Measurements from ENCODE around the gene FA2H. TPM values are rescaled to one million over a fixed set of nuclear protein-coding genes. Genes with fewer than 3 reads are reported as not detected.

The FA2H gene
- total and polyA plus RNA-seq, 2 experiments from 2014 or later, result 5.7 to 6.3 TPM

DNA sequence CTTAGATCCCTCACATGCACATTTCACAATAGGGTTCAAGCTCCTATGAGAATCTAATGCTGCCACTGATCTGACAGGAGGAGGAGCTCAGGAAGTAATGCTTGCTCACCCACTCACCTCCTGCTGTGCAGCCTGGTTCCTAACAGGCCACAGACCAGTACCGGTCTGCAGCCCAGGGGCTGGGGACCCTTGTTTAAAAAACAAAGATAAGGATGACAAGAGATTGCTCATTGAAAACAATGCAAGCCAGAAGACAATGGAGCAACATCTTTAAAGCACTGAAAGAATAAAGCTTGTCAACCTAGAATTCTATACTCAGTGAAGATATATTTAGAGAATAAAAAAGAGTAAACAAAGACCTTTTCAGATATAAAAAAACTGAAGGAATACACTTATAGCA lies 22.8 kb upstream of the FA2H start:
- H3K27me3 Mint-ChIP-seq (ENCODE audit: insufficient read depth, low read depth, poor library complexity), result peaks cover 1% of the 10 kb centered on the region
- DNase-seq (ENCODE audit: low spot score) (peak; percentile 33), ATAC-seq (no peak)
- no peaks in the 10 kb centered on the region for H3K9me2 ChIP-seq (ENCODE audit: insufficient read depth)
- peaks cover 4% of the 10 kb centered on the region; the same call in 2 of the 3 replicates for H3K36me3 Mint-ChIP-seq (ENCODE audit: low read depth)
- peaks cover 12% of the 10 kb centered on the region for H3K4me1 ChIP-seq (ENCODE audit: insufficient read depth)
- peaks cover 62% of the 10 kb centered on the region for H3K79me2 ChIP-seq (replicated peaks; ENCODE audit: insufficient read depth)
- H3K27me3 ChIP-seq (ENCODE audit: insufficient read depth), result no peaks in the 10 kb centered on the region
- peaks cover 4% of the 10 kb centered on the region for H3K36me3 ChIP-seq (ENCODE audit: insufficient read depth)
- 0 out of 2 replicates have a peak overlapping the region, but pooled peaks have one; percentile 11 for H3K4me3 ChIP-seq
- H3K9me3 Mint-ChIP-seq, result peaks cover 21% of the 10 kb centered on the region
- peak overlapping the region; percentile 21; the same call in 1 of the 2 replicates for H3K4me2 ChIP-seq
- 0 out of 2 replicates have a peak, but pooled peaks cover 5% of the 10 kb centered on the region for H3F3A ChIP-seq (replicated peaks; ENCODE audit: low read depth)
- peaks cover 4% of the 10 kb centered on the region; the same call in 1 of the 2 replicates for H4K20me1 ChIP-seq (replicated peaks; ENCODE audit: insufficient read depth)
- no peaks in the 10 kb centered on the region; the same call in 2 of the 3 replicates for H3K4me1 Mint-ChIP-seq
- no peak for TF ChIP-seq JUNB (IDR thresholded peaks at IDR 0.05; ENCODE audit: unreplicated experiment)
- TF ChIP-seq CREB1 (CRISPR knock-in tag; IDR thresholded peaks at IDR 0.05; ENCODE audit: low read depth), result no peak
- TF ChIP-seq, protein P1, sequence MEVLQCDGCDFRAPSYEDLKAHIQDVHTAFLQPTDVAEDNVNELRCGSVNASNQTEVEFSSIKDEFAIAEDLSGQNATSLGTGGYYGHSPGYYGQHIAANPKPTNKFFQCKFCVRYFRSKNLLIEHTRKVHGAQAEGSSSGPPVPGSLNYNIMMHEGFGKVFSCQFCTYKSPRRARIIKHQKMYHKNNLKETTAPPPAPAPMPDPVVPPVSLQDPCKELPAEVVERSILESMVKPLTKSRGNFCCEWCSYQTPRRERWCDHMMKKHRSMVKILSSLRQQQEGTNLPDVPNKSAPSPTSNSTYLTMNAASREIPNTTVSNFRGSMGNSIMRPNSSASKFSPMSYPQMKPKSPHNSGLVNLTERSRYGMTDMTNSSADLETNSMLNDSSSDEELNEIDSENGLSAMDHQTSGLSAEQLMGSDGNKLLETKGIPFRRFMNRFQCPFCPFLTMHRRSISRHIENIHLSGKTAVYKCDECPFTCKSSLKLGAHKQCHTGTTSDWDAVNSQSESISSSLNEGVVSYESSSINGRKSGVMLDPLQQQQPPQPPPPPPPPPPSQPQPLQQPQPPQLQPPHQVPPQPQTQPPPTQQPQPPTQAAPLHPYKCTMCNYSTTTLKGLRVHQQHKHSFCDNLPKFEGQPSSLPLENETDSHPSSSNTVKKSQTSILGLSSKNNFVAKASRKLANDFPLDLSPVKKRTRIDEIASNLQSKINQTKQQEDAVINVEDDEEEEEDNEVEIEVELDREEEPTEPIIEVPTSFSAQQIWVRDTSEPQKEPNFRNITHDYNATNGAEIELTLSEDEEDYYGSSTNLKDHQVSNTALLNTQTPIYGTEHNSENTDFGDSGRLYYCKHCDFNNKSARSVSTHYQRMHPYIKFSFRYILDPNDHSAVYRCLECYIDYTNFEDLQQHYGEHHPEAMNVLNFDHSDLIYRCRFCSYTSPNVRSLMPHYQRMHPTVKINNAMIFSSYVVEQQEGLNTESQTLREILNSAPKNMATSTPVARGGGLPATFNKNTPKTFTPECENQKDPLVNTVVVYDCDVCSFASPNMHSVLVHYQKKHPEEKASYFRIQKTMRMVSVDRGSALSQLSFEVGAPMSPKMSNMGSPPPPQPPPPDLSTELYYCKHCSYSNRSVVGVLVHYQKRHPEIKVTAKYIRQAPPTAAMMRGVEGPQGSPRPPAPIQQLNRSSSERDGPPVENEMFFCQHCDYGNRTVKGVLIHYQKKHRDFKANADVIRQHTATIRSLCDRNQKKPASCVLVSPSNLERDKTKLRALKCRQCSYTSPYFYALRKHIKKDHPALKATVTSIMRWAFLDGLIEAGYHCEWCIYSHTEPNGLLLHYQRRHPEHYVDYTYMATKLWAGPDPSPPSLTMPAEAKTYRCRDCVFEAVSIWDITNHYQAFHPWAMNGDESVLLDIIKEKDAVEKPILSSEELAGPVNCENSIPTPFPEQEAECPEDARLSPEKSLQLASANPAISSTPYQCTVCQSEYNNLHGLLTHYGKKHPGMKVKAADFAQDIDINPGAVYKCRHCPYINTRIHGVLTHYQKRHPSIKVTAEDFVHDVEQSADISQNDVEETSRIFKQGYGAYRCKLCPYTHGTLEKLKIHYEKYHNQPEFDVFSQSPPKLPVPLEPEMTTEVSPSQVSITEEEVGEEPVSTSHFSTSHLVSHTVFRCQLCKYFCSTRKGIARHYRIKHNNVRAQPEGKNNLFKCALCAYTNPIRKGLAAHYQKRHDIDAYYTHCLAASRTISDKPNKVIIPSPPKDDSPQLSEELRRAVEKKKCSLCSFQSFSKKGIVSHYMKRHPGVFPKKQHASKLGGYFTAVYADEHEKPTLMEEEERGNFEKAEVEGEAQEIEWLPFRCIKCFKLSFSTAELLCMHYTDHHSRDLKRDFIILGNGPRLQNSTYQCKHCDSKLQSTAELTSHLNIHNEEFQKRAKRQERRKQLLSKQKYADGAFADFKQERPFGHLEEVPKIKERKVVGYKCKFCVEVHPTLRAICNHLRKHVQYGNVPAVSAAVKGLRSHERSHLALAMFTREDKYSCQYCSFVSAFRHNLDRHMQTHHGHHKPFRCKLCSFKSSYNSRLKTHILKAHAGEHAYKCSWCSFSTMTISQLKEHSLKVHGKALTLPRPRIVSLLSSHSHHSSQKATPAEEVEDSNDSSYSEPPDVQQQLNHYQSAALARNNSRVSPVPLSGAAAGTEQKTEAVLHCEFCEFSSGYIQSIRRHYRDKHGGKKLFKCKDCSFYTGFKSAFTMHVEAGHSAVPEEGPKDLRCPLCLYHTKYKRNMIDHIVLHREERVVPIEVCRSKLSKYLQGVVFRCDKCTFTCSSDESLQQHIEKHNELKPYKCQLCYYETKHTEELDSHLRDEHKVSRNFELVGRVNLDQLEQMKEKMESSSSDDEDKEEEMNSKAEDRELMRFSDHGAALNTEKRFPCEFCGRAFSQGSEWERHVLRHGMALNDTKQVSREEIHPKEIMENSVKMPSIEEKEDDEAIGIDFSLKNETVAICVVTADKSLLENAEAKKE (CRISPR knock-in tag; IDR thresholded peaks at IDR 0.05), result no peak
- no peak overlapping the region for H3K27ac Mint-ChIP-seq
- no peak overlapping the region for H2AFZ ChIP-seq
- no peak overlapping the region for H3K4me3 Mint-ChIP-seq
- H3K27ac ChIP-seq (ENCODE audit: low read depth), result no peak overlapping the region

DNA sequence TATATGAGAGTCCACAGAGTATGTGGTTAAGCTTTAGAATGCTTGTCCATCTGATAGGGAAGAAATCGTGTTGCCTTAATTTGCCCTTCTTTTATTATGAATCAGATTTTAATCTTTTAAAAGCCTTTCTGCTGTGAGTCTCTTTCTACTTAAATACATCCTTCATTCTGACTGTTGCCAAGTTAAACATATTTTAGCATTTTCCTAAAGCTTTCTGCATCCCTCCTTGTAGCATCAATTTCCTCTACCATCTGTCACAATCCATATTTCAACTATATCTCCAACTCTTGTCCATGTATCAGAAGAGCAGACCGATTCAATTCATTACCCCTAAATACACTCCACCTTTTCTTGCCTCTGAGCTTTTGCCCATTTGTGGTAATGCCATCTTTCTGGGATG lies 20.5 kb upstream of the FA2H start:
- H3K9me3 Mint-ChIP-seq, result peaks cover 8% of the 10 kb centered on the region
- H3K36me3 Mint-ChIP-seq (ENCODE audit: low read depth), result 0 out of 3 replicates have a peak, but pooled peaks cover under 1% of the 10 kb centered on the region
- H3K9me2 ChIP-seq (ENCODE audit: insufficient read depth), result no peaks in the 10 kb centered on the region
- H3K27me3 Mint-ChIP-seq (ENCODE audit: insufficient read depth, low read depth, poor library complexity), result peaks cover 2% of the 10 kb centered on the region
- TF ChIP-seq ZNF114 (CRISPR knock-in tag; IDR thresholded peaks at IDR 0.05) (no peak), JUNB (IDR thresholded peaks at IDR 0.05; ENCODE audit: unreplicated experiment) (no peak)
- TF ChIP-seq, protein P2, sequence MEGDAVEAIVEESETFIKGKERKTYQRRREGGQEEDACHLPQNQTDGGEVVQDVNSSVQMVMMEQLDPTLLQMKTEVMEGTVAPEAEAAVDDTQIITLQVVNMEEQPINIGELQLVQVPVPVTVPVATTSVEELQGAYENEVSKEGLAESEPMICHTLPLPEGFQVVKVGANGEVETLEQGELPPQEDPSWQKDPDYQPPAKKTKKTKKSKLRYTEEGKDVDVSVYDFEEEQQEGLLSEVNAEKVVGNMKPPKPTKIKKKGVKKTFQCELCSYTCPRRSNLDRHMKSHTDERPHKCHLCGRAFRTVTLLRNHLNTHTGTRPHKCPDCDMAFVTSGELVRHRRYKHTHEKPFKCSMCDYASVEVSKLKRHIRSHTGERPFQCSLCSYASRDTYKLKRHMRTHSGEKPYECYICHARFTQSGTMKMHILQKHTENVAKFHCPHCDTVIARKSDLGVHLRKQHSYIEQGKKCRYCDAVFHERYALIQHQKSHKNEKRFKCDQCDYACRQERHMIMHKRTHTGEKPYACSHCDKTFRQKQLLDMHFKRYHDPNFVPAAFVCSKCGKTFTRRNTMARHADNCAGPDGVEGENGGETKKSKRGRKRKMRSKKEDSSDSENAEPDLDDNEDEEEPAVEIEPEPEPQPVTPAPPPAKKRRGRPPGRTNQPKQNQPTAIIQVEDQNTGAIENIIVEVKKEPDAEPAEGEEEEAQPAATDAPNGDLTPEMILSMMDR (conservative IDR thresholded peaks at IDR 0.05; ENCODE audit: low read depth in 2 of 2), result no peak
- H3F3A ChIP-seq (replicated peaks; ENCODE audit: low read depth), result no peaks in the 10 kb centered on the region
- H3K36me3 ChIP-seq (ENCODE audit: insufficient read depth), result peaks cover 10% of the 10 kb centered on the region
- ATAC-seq, result no peak
- peaks cover 4% of the 10 kb centered on the region; the same call in 1 of the 2 replicates for H4K20me1 ChIP-seq (replicated peaks; ENCODE audit: insufficient read depth)
- no peaks in the 10 kb centered on the region for H3K4me1 Mint-ChIP-seq
- peaks cover 83% of the 10 kb centered on the region for H3K79me2 ChIP-seq (replicated peaks; ENCODE audit: insufficient read depth)
- no peak overlapping the region for H2AFZ ChIP-seq
- H3K27me3 ChIP-seq (ENCODE audit: insufficient read depth), result no peaks in the 10 kb centered on the region
- peaks cover 12% of the 10 kb centered on the region for H3K4me1 ChIP-seq (ENCODE audit: insufficient read depth)
- H3K4me3 ChIP-seq, result no peak overlapping the region
- H3K4me2 ChIP-seq, result no peak overlapping the region
- no peak overlapping the region for H3K4me3 Mint-ChIP-seq
- DNase-seq (ENCODE audit: low spot score), result no peak
- no peak overlapping the region for H3K27ac ChIP-seq (ENCODE audit: low read depth)
- no peak overlapping the region for H3K27ac Mint-ChIP-seq

Measured in GM23338 (cell line).